HEK293 (cell line): ENCODE results near the gene SARS1.

Source experiments
- CTCF ChIA-PET: fragments of 350-600 bp; formaldehyde crosslinking; extraction: SDS; loops from one replicate; lab custom pipeline; 2021; ENCODE audit warnings: antibody characterized with exemption; lab: Yijun Ruan, JAX
- POLR2A ChIA-PET: fragments of 300-600 bp; formaldehyde crosslinking; extraction: SDS; loops from one replicate; lab custom pipeline; 2020; ENCODE audit warnings: antibody characterized with exemption, inconsistent platforms; lab: Yijun Ruan, JAX
- H3K27ac ChIP-seq: fragments of 200-500 bp; sonication (Bioruptor generic); 2 replicates; pipeline ENCODE4 v1.5.1; 2014; ENCODE audit warnings: low read depth, low read length, control low read depth, inconsistent platforms; ENCODE audit errors: extremely low read depth
- H3K36me3 ChIP-seq, 2 experiments: fragments of 200-500 bp in 1 of 2; sonication (Bioruptor generic) in 1 of 2; 1 replicate in 1 of 2; 2 replicates in 1 of 2; pipeline ENCODE4 v1.5.1; 2014 to 2017; ENCODE audit warnings: inconsistent platforms in 2 of 2, low read length in 2 of 2; ENCODE audit not compliant: control insufficient read depth in 2 of 2, insufficient read depth in 1 of 2
- H3K4me1 ChIP-seq: fragments of 200-500 bp; sonication (Bioruptor generic); 2 replicates; pipeline ENCODE4 v1.5.1; 2014; ENCODE audit warnings: mild to moderate bottlenecking, low read length, inconsistent platforms; ENCODE audit not compliant: control insufficient read depth, insufficient read depth
- H3K4me3 ChIP-seq: 2 replicates; pipeline ENCODE4 v1.5.1; 2011; ENCODE audit warnings: low read depth, mild to moderate bottlenecking, control low read depth, low read length, moderate library complexity
- H3K9me3 ChIP-seq: fragments of 200-500 bp; sonication (Bioruptor generic); 2 replicates; pipeline ENCODE4 v1.5.1; 2014; ENCODE audit warnings: low read depth, low read length, inconsistent platforms; ENCODE audit not compliant: control insufficient read depth, insufficient read depth
- INSM2 ChIP-seq: fragments of 450-650 bp; formaldehyde crosslinking; IDR thresholded peaks from 2 replicates; pipeline ENCODE4 v1.5.1; 2016; ENCODE audit warnings: missing biosample characterization, missing genetic modification characterization
- ZFP41 ChIP-seq: fragments of 450-650 bp; formaldehyde crosslinking; IDR thresholded peaks from 2 replicates; pipeline ENCODE4 v1.5.1; 2016; ENCODE audit warnings: missing biosample characterization, missing genetic modification characterization, borderline replicate concordance
- ZNF148 ChIP-seq: fragments of 450-650 bp; formaldehyde crosslinking; IDR thresholded peaks from 2 replicates; pipeline ENCODE4 v1.5.0; 2017; ENCODE audit warnings: missing biosample characterization, missing genetic modification characterization, borderline replicate concordance
- ZNF175 ChIP-seq: fragments of 450-650 bp; formaldehyde crosslinking; IDR thresholded peaks from 2 replicates; pipeline ENCODE4 v1.5.1; 2016; ENCODE audit warnings: missing biosample characterization, missing genetic modification characterization
- ZNF223 ChIP-seq: fragments of 450-650 bp; formaldehyde crosslinking; IDR thresholded peaks from 2 replicates; pipeline ENCODE4 v1.5.1; 2016; ENCODE audit warnings: missing biosample characterization, missing genetic modification characterization
- ZNF449 ChIP-seq: fragments of 450-650 bp; formaldehyde crosslinking; IDR thresholded peaks from 2 replicates; pipeline ENCODE4 v1.5.1; 2017; ENCODE audit warnings: missing biosample characterization, mild to moderate bottlenecking, missing genetic modification characterization, moderate library complexity
- ZNF514 ChIP-seq: fragments of 450-650 bp; formaldehyde crosslinking; IDR thresholded peaks from 2 replicates; pipeline ENCODE4 v1.5.1; 2016; ENCODE audit warnings: missing biosample characterization, missing genetic modification characterization
- ZNF555 ChIP-seq: fragments of 450-650 bp; formaldehyde crosslinking; conservative IDR thresholded peaks from 2 replicates; pipeline ENCODE4 v1.5.1; 2017; ENCODE audit warnings: missing biosample characterization, mild to moderate bottlenecking, missing genetic modification characterization, inconsistent platforms
- ZNF639 ChIP-seq: fragments of 450-650 bp; formaldehyde crosslinking; IDR thresholded peaks from 2 replicates; pipeline ENCODE4 v1.5.1; 2016; ENCODE audit warnings: missing biosample characterization, missing genetic modification characterization

Gene SARS1

GRCh38 chr1:109267743-109268300 is 54.1 kb downstream of the SARS1 start:
- ChIA-PET CTCF (no interaction called here), POLR2A (interaction anchor here (0.8 kb wide), 1 partner anchor 18 kb away, joined by 3 read pairs; no protein-coding TSS in a partner anchor)
- no peak overlapping the region for H3K27ac ChIP-seq

GRCh38 chr1:109268431-109269211 is 54.9 kb downstream of the SARS1 start:
- Histone ChIP-seq H3K9me3 (no peaks in the 10 kb centered on the region), H3K4me3 (no peak overlapping the region), H3K27ac (no peak overlapping the region), H3K4me1 (no peaks in the 10 kb centered on the region), H3K36me3 (peaks cover 0 to 89% of the 10 kb centered on the region in 2 experiments; a peak in 1 of 3 replicates)
- CTCF ChIA-PET: interaction anchor here (0.7 to 1.2 kb wide), 2 partner anchors 131 to 230 kb away, joined by 4 read pairs; no protein-coding TSS in a partner anchor
- no peak for TF ChIP-seq ZNF639 (tag by site-specific recombination)
- TF ChIP-seq ZNF223 (tag by site-specific recombination): no peak
- no peak for TF ChIP-seq ZNF148 (tag by site-specific recombination)
- TF ChIP-seq INSM2: no peak
- no peak for TF ChIP-seq ZNF555 (tag by site-specific recombination)
- TF ChIP-seq ZFP41: no peak
- no peak for TF ChIP-seq ZNF514
- POLR2A ChIA-PET: interaction anchor here (0.8 kb wide), 1 partner anchor 19 kb away, joined by 3 read pairs; no protein-coding TSS in a partner anchor

More at GRCh38 chr1:109267743-109268300, 54.1 kb downstream of the SARS1 start:
- TF ChIP-seq ZNF449 (peak; percentile 86), ZNF175 (tag by site-specific recombination) (no peak)
- peaks cover 0 to 94% of the 10 kb centered on the region in 2 experiments; a peak in 1 of 3 replicates for H3K36me3 ChIP-seq
- H3K4me1 ChIP-seq: no peaks in the 10 kb centered on the region
- no peaks in the 10 kb centered on the region for H3K9me3 ChIP-seq
- H3K4me3 ChIP-seq: no peak overlapping the region

GRCh38 chr1:109269212-109269980 is 55.7 kb downstream of the SARS1 start:
- CTCF ChIA-PET: interaction anchor here (0.5 to 1.2 kb wide), 4 partner anchors 64 to 263 kb away, joined by 3 to 6 read pairs (median 4); no protein-coding TSS in a partner anchor
- POLR2A ChIA-PET: no interaction called here
- H3K27ac ChIP-seq: no peak overlapping the region
- no peaks in the 10 kb centered on the region; the same call in 1 of the 2 replicates for H3K4me1 ChIP-seq
- H3K36me3 ChIP-seq: peaks cover 0 to 86% of the 10 kb centered on the region in 2 experiments; a peak in 1 of 3 replicates
- TF ChIP-seq ZFP41: no peak
- H3K9me3 ChIP-seq: no peaks in the 10 kb centered on the region
- no peak overlapping the region for H3K4me3 ChIP-seq
